ENCODE results near the gene DHRSX. TPM values are rescaled to one million over a fixed set of nuclear protein-coding genes. Genes with fewer than 3 reads are reported as not detected.

The DHRSX gene
- total and polyA plus RNA-seq, 2 of the 13 experiments (the other 11 are each of a cell fraction or from before 2014, with no cell fraction given) = 15.5 to 24.3 TPM

DNA sequence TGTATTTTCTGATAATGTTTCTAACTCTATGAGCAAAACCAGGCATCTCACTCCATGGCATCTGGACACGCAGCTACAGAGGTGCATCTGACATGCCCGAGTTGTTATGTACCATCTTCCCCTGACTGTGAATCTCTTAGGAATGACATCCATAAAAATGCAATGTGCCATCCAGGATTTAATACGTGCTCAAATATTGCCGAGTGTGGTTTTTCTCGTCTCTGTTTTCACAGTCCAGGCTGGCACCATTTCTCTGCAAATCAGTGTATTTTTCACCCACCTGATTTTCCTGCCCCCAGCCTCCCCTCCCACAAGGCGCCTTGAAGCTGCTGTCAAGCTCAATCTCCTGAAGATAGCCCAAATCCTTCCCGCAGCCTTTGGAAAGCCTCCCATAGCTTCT, 154.6 kb downstream of the DHRSX start (continued):
- TF ChIP-seq, protein P1, sequence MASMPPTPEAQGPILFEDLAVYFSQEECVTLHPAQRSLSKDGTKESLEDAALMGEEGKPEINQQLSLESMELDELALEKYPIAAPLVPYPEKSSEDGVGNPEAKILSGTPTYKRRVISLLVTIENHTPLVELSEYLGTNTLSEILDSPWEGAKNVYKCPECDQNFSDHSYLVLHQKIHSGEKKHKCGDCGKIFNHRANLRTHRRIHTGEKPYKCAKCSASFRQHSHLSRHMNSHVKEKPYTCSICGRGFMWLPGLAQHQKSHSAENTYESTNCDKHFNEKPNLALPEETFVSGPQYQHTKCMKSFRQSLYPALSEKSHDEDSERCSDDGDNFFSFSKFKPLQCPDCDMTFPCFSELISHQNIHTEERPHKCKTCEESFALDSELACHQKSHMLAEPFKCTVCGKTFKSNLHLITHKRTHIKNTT (CRISPR knock-in tag; IDR thresholded peaks at IDR 0.05) = no peak
- TF ChIP-seq PCBP1 (IDR thresholded peaks at IDR 0.05; ENCODE audit: borderline replicate concordance, low read depth, low read length) (no peak), ZFP36L2 (CRISPR knock-in tag; IDR thresholded peaks at IDR 0.05) (no peak)

DNA sequence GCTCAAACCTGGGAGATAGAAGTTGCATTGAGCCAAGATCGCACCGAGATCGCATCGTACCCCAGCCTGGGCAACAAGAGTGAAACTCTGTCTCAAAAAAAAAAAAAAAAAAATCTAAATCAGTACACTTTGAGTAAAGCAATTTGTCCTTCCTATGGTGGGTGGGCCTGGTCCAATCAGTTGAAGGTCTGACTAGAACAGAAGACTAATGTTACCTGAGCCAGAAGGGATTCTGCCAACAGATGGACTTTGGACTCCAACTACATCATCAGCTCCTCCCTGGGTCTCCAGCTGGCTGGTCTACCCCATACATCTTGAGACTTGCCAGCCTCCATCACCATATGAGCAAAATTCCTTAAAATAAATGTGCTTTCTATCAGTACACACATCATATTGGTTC, 155.2 kb downstream of the DHRSX start:
- no peak overlapping the region for H3K4me3 ChIP-seq (replicated peaks in 1 of 3; ENCODE audit: insufficient read depth in 1 of 3, low read depth in 2 of 3, low read length in 3 of 3)
- ATAC-seq (no peak), FAIRE-seq (no peak), DNase-seq (ENCODE audit: low spot score) (no peak)
- H3K9ac ChIP-seq (ENCODE audit: insufficient read depth, low read depth, low read length) = no peak overlapping the region
- in situ Hi-C loops (cut with HindIII; ENCODE audit: extremely low pct_ligation_motif_present, low pct_unique_long_range_greater_than_20kb) = no loop called here
- WGBS (ENCODE audit: low lambda C conversion rate) = 94% methylated on average over 4 of the region's 4 CpGs
- H3K9me3 ChIP-seq (ENCODE audit: low read length) = no peaks in the 10 kb centered on the region
- no peaks in the 10 kb centered on the region for H3K4me1 ChIP-seq (ENCODE audit: insufficient read depth, low read length)
- no TSS peak for BruUV-seq (replicated peaks)
- ChIA-PET CTCF (ENCODE audit: low intra/inter-chr PET ratio, low total read pairs) (no interaction called here), POLR2A (no interaction called here)
- H2AFZ ChIP-seq (ENCODE audit: low read length) = no peak overlapping the region
- H3K27ac ChIP-seq (ENCODE audit: extremely low read length, insufficient read depth, low read length) = no peak overlapping the region
- no peaks in the 10 kb centered on the region for H4K20me1 ChIP-seq (ENCODE audit: insufficient read depth, low read length)
- H3K27me3 ChIP-seq (ENCODE audit: control insufficient read depth in 1 of 2, insufficient read depth in 2 of 2, low read length in 2 of 2) = no peaks in the 10 kb centered on the region
- intact Hi-C loops (cut with micrococcal nuclease; ENCODE audit: unreplicated experiment) = no loop called here
- H3K79me2 ChIP-seq (ENCODE audit: insufficient read depth, low read length) = no peaks in the 10 kb centered on the region
- H3K4me2 ChIP-seq (ENCODE audit: low read depth, low read length) = no peak overlapping the region
- no peaks in the 10 kb centered on the region; a peak in 1 of 5 replicates for H3K36me3 ChIP-seq (replicated peaks in 1 of 2; ENCODE audit: control insufficient read depth in 1 of 2, insufficient read depth in 2 of 2, low read length in 2 of 2)
- TF ChIP-seq KDM6A (CRISPR knock-in tag; IDR thresholded peaks at IDR 0.05; ENCODE audit: low read depth) (no peak), ZNF737 (CRISPR knock-in tag; IDR thresholded peaks at IDR 0.05; ENCODE audit: borderline replicate concordance) (no peak), ZNF768 (CRISPR knock-in tag; IDR thresholded peaks at IDR 0.05) (no peak), KLF13 (CRISPR knock-in tag; IDR thresholded peaks at IDR 0.05) (no peak), ZNF749 (CRISPR knock-in tag; IDR thresholded peaks at IDR 0.05; ENCODE audit: borderline replicate concordance) (no peak), AGO2 (optimal IDR thresholded peaks at IDR 0.05; ENCODE audit: low read depth, low read length) (no peak), ZNF496 (CRISPR knock-in tag; IDR thresholded peaks at IDR 0.05; ENCODE audit: insufficient replicate concordance) (no peak)
- TF ChIP-seq, protein P2, sequence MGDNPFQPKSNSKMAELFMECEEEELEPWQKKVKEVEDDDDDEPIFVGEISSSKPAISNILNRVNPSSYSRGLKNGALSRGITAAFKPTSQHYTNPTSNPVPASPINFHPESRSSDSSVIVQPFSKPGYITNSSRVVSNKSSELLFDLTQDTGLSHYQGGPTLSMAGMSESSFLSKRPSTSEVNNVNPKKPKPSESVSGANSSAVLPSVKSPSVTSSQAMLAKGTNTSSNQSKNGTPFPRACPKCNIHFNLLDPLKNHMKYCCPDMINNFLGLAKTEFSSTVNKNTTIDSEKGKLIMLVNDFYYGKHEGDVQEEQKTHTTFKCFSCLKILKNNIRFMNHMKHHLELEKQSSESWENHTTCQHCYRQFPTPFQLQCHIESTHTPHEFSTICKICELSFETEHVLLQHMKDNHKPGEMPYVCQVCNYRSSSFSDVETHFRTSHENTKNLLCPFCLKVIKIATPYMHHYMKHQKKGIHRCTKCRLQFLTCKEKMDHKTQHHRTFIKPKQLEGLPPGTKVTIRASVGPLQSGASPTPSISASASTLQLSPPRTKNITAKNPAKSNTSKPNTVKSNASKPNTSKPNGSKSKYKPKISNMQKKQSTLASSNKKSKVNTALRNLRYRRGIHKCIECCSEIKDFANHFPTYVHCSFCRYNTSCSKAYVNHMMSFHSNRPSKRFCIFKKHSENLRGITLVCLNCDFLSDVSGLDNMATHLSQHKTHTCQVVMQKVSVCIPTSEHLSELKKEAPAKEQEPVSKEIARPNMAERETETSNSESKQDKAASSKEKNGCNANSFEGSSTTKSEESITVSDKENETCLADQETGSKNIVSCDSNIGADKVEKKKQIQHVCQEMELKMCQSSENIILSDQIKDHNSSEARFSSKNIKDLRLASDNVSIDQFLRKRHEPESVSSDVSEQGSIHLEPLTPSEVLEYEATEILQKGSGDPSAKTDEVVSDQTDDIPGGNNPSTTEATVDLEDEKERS (CRISPR knock-in tag; IDR thresholded peaks at IDR 0.05) = no peak
- TF ChIP-seq, protein P3, sequence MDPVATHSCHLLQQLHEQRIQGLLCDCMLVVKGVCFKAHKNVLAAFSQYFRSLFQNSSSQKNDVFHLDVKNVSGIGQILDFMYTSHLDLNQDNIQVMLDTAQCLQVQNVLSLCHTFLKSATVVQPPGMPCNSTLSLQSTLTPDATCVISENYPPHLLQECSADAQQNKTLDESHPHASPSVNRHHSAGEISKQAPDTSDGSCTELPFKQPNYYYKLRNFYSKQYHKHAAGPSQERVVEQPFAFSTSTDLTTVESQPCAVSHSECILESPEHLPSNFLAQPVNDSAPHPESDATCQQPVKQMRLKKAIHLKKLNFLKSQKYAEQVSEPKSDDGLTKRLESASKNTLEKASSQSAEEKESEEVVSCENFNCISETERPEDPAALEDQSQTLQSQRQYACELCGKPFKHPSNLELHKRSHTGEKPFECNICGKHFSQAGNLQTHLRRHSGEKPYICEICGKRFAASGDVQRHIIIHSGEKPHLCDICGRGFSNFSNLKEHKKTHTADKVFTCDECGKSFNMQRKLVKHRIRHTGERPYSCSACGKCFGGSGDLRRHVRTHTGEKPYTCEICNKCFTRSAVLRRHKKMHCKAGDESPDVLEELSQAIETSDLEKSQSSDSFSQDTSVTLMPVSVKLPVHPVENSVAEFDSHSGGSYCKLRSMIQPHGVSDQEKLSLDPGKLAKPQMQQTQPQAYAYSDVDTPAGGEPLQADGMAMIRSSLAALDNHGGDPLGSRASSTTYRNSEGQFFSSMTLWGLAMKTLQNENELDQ (CRISPR knock-in tag; IDR thresholded peaks at IDR 0.05; ENCODE audit: borderline replicate concordance) = no peak
- TF ChIP-seq, protein P4, sequence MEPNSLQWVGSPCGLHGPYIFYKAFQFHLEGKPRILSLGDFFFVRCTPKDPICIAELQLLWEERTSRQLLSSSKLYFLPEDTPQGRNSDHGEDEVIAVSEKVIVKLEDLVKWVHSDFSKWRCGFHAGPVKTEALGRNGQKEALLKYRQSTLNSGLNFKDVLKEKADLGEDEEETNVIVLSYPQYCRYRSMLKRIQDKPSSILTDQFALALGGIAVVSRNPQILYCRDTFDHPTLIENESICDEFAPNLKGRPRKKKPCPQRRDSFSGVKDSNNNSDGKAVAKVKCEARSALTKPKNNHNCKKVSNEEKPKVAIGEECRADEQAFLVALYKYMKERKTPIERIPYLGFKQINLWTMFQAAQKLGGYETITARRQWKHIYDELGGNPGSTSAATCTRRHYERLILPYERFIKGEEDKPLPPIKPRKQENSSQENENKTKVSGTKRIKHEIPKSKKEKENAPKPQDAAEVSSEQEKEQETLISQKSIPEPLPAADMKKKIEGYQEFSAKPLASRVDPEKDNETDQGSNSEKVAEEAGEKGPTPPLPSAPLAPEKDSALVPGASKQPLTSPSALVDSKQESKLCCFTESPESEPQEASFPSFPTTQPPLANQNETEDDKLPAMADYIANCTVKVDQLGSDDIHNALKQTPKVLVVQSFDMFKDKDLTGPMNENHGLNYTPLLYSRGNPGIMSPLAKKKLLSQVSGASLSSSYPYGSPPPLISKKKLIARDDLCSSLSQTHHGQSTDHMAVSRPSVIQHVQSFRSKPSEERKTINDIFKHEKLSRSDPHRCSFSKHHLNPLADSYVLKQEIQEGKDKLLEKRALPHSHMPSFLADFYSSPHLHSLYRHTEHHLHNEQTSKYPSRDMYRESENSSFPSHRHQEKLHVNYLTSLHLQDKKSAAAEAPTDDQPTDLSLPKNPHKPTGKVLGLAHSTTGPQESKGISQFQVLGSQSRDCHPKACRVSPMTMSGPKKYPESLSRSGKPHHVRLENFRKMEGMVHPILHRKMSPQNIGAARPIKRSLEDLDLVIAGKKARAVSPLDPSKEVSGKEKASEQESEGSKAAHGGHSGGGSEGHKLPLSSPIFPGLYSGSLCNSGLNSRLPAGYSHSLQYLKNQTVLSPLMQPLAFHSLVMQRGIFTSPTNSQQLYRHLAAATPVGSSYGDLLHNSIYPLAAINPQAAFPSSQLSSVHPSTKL (CRISPR knock-in tag; IDR thresholded peaks at IDR 0.05) = no peak

Data from HepG2 (cell line).